Spinal cord (tissue), 4 donors: ENCODE results near the gene ZNF366. TPM values are rescaled to one million over a fixed set of nuclear protein-coding genes. Genes with fewer than 3 reads are reported as not detected.

Experiments used
- polyA plus RNA-seq, 2 donors: library from polyadenylated mRNA; unstranded; fragments of 120-200 nt; gene quantifications; one replicate each; pipeline ENCODE4 v1.2.1, GENCODE V29; 2013; ENCODE audit not compliant: insufficient read length in 2 of 2
- total RNA-seq, 2 donors: library from RNA; depleted of rRNA in 1 of 2; stranded (reverse); fragments of 120-200 nt in 1 of 2; fragments of >200 nt in 1 of 2; gene quantifications; one replicate each; pipeline versions ENCODE4 v1.2.3 to v1.2.4, GENCODE V29; 2013 to 2014

ZNF366 gene
- total and polyA plus RNA-seq, 4 donors, result 1.7 to 4.3 (median 3.4) TPM

Other genes starting within 250 kb of the ZNF366 start
- gene MRPS27, start 187.2 kb downstream of the ZNF366 start, total RNA-seq, result 10 to 100 TPM; 53.1 to 58.8 TPM
- 10 to 100 TPM; 49.4 to 50.6 TPM for gene MRPS27, start 187.2 kb downstream of the ZNF366 start, polyA plus RNA-seq
- gene PTCD2, start 187.0 kb downstream of the ZNF366 start, total RNA-seq, result 10 to 100 TPM; 10.4 to 11.5 TPM
- 1 to 10 TPM; 8.9 to 9.6 TPM for gene PTCD2, start 187.0 kb downstream of the ZNF366 start, polyA plus RNA-seq